Fibroblast of mammary gland (primary cell): ENCODE results near the gene MAML3.

Experiments used
- DNase-seq: peaks from one replicate; pipeline ENCODE4 v3.0.0-alpha.2; 2010; ENCODE audit warnings: low read depth
- H3K4me3 ChIP-seq: 2 replicates; pipeline ENCODE4 v1.5.1; 2011; ENCODE audit warnings: low read depth, mild to moderate bottlenecking, low read length, moderate library complexity; ENCODE audit not compliant: control insufficient read depth
- CTCF ChIP-seq: conservative IDR thresholded peaks from 2 replicates; pipeline ENCODE4 v1.5.1; 2011; ENCODE audit warnings: low read depth, low read length, inconsistent platforms; ENCODE audit not compliant: control insufficient read depth, insufficient read depth

MAML3 gene

DNA sequence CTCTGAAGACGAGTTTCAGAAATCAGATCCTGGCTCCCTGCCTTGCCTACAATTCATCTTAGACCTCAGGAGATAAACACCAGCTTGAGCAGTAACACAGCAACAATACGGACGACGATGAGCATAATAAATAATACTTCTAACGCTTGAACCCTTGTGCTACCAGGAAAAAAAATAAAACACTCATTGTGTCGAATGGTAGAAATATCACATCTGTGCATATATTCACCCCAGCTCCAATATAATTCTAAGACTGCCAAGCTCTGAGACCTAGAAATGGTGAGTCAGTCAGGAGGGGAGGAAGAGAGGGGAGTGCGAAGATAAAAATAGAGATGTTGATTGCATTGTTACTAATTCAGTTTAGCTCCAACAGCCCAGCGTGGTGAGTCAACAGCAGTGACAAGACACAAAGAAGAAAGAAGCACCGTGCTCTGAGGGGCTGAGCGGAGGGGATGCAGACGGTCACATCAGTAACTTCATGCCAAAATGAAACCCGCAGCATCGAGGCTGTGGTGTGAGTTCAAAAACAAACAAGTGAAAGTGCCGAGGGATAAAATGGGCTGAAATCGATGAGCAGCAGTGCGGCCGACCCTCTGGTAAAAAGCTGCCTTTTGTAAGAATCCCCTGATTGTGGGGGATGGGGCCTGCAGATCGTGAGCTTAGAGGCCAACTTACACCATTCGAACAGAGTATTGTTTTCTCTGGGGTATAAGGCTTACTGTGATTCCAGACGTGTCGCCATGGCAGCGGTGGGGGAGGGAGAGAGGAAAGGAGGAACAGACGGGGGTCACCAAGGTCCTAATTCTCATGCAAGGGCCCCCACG is 338.0 kb downstream of the MAML3 start:
- peak; percentile 88 for DNase-seq

GRCh38 chr4:139814323-139815015 is 339.5 kb downstream of the MAML3 start:
- H3K4me3 ChIP-seq, result no peak overlapping the region
- DNase-seq, result peak; percentile 30
- TF ChIP-seq CTCF, result no peak

More for the DNA sequence above, 338.0 kb downstream of the MAML3 start:
- TF ChIP-seq CTCF, result no peak
- peak overlapping the region; percentile 53 for H3K4me3 ChIP-seq

GRCh38 chr4:139813881-139814280 is 340.1 kb downstream of the MAML3 start:
- H3K4me3 ChIP-seq, result no peak overlapping the region
- DNase-seq, result no peak
- TF ChIP-seq CTCF, result no peak

DNA sequence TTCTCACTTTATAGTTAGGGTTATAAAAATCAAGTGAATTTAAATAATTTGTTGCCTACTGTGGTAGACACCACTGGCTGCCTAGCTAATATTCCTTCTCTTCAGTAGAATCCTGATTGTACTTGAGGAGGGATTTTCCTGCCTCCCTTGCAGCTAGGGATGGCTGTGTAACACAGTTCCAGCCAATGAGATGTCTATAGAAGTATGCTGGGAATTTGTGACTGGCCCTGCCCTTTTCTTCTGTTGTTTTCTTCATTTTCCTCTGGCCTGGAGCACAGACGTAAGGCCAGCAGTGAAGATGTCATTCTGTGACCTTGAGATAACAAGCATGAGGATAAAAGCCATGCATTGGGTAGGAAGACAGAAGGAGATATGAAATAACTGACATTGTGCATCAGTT is 343.3 kb downstream of the MAML3 start:
- H3K4me3 ChIP-seq, result no peak overlapping the region
- no peak for TF ChIP-seq CTCF
- DNase-seq, result no peak

- no peak for TF ChIP-seq CTCF
- DNase-seq, result no peak
These were observed 344.2 kb downstream of the MAML3 start for GRCh38 chr4:139809757-139810140.

GRCh38 chr4:139808808-139809756 is 344.9 kb downstream of the MAML3 start:
- DNase-seq, result no peak
- no peak for TF ChIP-seq CTCF
- H3K4me3 ChIP-seq, result no peak overlapping the region

More at GRCh38 chr4:139809757-139810140, 344.2 kb downstream of the MAML3 start:
- H3K4me3 ChIP-seq, result no peak overlapping the region
